Mucosa of rectum (tissue), 2 donors: Measurements from ENCODE around the gene CIROP.

Experiments
- H3K27ac ChIP-seq, 2 donors: one replicate each; pipeline ENCODE4 v1.7.0; 2013; ENCODE audit warnings: inconsistent platforms in 2 of 2, low read depth in 2 of 2, low read length in 2 of 2
- H3K27me3 ChIP-seq, 2 donors: one replicate each; pipeline ENCODE4 v1.7.0; 2013; ENCODE audit warnings: low read length in 2 of 2; ENCODE audit not compliant: control insufficient read depth in 2 of 2, insufficient read depth in 2 of 2
- H3K36me3 ChIP-seq, 2 donors: one replicate each; pipeline ENCODE4 v1.7.0; 2013; ENCODE audit warnings: low read length in 2 of 2; ENCODE audit not compliant: control insufficient read depth in 2 of 2, insufficient read depth in 2 of 2
- H3K4me1 ChIP-seq, 2 donors: one replicate each; pipeline ENCODE4 v1.7.0; 2013; ENCODE audit warnings: low read length in 2 of 2, mild to moderate bottlenecking in 1 of 2; ENCODE audit not compliant: control insufficient read depth in 2 of 2, insufficient read depth in 2 of 2
- H3K4me3 ChIP-seq, 2 donors: one replicate each; pipeline ENCODE4 v1.7.0; 2013; ENCODE audit warnings: low read length in 2 of 2
- H3K9ac ChIP-seq, 2 donors: one replicate each; pipeline ENCODE4 v1.7.0; 2013; ENCODE audit warnings: low read length in 2 of 2, low read depth in 1 of 2, mild to moderate bottlenecking in 1 of 2
- H3K9me3 ChIP-seq, 2 donors: one replicate each; pipeline ENCODE4 v1.7.0; 2013; ENCODE audit warnings: low read length in 2 of 2; ENCODE audit not compliant: control insufficient read depth in 2 of 2
- donor health status: healthy.
- donor health status: Normal muscosa, but diverticular disease.

The CIROP gene

DNA sequence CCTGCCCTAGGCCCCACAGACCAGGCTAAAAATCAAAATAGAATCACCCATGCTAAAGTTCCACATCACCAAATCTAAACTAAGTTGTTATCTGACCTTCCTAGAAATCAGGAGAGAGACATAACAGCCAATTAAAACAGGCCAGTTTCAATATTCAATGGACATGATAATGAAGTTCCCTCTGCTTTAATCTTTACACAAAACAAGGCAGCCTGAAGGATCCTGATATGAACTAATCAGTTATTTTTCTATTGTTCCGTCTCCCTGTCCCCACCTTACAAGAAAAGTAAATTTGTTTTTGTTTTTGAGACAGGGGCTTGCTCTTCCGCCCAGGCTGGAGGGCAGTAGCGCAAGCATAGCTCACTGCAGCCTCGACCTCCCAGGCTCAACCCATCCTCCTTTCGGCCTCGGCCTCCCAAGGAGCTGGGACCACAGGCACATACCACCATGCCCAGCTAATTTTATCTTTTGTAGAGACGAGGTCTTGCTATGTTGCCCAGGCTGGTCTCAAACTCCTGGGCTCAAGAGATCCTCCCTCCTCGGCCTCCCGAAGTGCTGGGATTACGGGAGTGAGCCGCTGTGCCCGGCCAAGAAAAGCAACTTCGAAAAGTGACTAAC is 19.7 kb upstream of the CIROP start:
- peaks cover 4 to 5% of the 10 kb centered on the region in 2 donors for H3K4me1 ChIP-seq
- no peaks in the 10 kb centered on the region for H3K9me3 ChIP-seq
- no peak overlapping the region for H3K9ac ChIP-seq
- no peak overlapping the region for H3K27ac ChIP-seq
- no peaks in the 10 kb centered on the region for H3K27me3 ChIP-seq
- peaks cover 2 to 8% of the 10 kb centered on the region in 2 donors for H3K36me3 ChIP-seq
- no peak overlapping the region for H3K4me3 ChIP-seq

GRCh38 chr14:23123419-23123818 is 18.6 kb upstream of the CIROP start:
- no peak overlapping the region for H3K27ac ChIP-seq

GRCh38 chr14:23122086-23122485 is 17.3 kb upstream of the CIROP start:
- Histone ChIP-seq H3K27ac (no peak overlapping the region), H3K9me3 (no peaks in the 10 kb centered on the region), H3K36me3 (peaks cover 0 to 2% of the 10 kb centered on the region in 2 donors), H3K27me3 (no peaks in the 10 kb centered on the region), H3K4me3 (no peak overlapping the region), H3K9ac (no peak overlapping the region), H3K4me1 (peaks cover 4 to 6% of the 10 kb centered on the region in 2 donors)

More at GRCh38 chr14:23123419-23123818, 18.6 kb upstream of the CIROP start:
- Histone ChIP-seq H3K4me3 (no peak overlapping the region), H3K27me3 (no peaks in the 10 kb centered on the region), H3K4me1 (peaks cover 4 to 6% of the 10 kb centered on the region in 2 donors), H3K9me3 (no peaks in the 10 kb centered on the region), H3K36me3 (peaks cover 2 to 6% of the 10 kb centered on the region in 2 donors), H3K9ac (no peak overlapping the region)

- H3K9ac ChIP-seq, result no peak overlapping the region
- peak overlapping the region in 1 of 2 donors; percentile 10 for H3K4me3 ChIP-seq
- H3K36me3 ChIP-seq, result no peaks in the 10 kb centered on the region
- no peak overlapping the region for H3K27ac ChIP-seq
- no peaks in the 10 kb centered on the region for H3K27me3 ChIP-seq
- H3K9me3 ChIP-seq, result no peaks in the 10 kb centered on the region
- H3K4me1 ChIP-seq, result peaks cover 4 to 6% of the 10 kb centered on the region in 2 donors
Observed at GRCh38 chr14:23121361-23121771, 16.6 kb upstream of the CIROP start.

DNA sequence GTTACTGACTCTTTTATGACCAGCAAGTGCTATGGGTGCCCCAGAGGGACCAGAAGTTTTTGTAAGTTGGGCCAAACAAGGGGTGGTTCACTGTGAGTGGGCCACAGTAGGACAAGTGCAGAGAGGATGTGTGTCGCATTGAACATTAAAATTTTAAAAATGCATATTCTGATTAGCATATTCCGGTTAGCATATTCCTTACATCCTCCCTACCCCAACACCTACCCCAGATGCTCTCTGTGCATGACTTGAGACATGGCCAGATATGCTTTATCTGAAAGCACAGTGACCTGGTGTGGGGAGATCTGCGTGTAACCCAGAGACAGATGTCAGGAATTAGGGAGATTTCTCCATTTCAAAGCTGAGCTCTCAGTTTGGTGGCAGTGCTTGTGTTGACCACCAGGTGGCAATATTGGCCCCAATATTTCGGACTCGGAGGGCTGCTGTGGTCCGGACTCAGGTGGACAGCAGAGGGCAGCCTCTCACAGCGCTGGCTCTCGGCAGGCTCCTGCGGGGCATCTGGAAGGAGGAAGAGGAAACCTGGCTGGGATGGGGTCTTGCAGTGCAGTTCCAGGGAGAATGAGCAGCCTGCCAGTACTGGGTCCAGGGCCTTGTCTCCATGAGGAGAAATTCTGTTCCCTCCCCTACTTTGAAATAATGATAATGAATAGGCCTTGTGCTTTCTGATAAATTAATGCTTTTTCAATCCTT is 15.9 kb upstream of the CIROP start:
- H3K27me3 ChIP-seq, result no peaks in the 10 kb centered on the region

DNA sequence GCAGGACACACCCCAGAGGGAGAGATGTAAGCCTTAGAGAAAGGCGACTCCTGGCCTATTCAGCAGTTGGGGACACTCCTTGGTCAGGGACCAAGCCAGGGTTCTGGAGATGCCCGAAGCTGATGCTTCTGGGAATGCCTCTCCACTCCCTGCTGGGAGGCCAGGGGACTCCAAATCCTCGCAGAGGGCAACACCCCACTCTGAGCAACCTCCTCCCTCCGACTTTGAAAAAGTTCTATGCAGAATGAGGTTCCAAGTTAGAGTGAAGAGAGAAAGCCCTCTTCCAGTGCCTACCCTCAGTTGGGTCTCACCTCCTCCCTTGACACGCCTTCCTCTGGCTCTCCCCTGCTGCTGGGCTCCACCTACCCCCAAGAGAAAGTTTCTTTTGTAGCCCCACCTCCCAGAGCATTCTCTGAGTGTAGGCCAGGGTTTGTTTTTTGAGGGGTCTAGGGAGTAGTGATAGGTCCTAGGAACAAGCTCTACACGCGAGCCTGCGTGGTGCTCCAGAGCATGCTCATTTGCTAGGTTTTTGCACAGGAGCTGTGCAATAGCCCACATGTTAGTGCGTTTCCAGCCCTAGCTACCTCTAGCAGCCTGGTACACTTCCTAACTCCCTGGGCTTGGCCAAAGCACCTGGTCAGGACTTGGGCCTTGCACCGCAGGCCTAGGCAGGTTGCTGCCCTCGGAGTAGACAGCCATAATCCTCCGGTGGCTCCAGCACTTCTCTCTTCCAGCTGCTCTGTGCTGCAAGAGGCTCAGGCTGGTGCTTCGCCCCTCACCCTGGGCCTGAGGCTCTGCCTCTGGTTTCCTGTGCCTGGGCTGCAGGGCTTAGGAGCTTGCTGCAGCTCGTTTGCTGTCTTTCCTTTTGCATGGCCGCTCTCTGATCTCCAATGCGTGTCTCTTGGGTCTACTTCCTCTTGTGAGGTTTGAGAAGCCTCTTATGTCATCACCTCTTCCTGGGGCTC is 14.9 kb upstream of the CIROP start:
- Histone ChIP-seq H3K27ac (peak overlapping the region; percentile 15 to 58), H3K27me3 (peaks cover 0 to 4% of the 10 kb centered on the region in 2 donors), H3K36me3 (no peaks in the 10 kb centered on the region), H3K9me3 (no peaks in the 10 kb centered on the region), H3K4me3 (peak overlapping the region in 1 of 2 donors; percentile 42), H3K9ac (peak overlapping the region in 1 of 2 donors; percentile 14), H3K4me1 (peaks cover 4 to 6% of the 10 kb centered on the region in 2 donors)

More for the DNA sequence above, 15.9 kb upstream of the CIROP start:
- Histone ChIP-seq H3K36me3 (no peaks in the 10 kb centered on the region), H3K4me1 (peaks cover 4 to 6% of the 10 kb centered on the region in 2 donors), H3K9ac (no peak overlapping the region), H3K27ac (peak overlapping the region in 1 of 2 donors; percentile 58), H3K9me3 (no peaks in the 10 kb centered on the region), H3K4me3 (no peak overlapping the region)

- H3K27ac ChIP-seq, result peak within 1 kb of the TSS; percentile 15 to 58
- H3K27me3 ChIP-seq, result peaks cover 0 to 4% of the 10 kb centered on the region in 2 donors
- no peaks in the 10 kb centered on the region for H3K36me3 ChIP-seq
- peak within 1 kb of the TSS in 1 of 2 donors; percentile 14 for H3K9ac ChIP-seq
- peak within 1 kb of the TSS in 1 of 2 donors; percentile 42 for H3K4me3 ChIP-seq
- H3K4me1 ChIP-seq, result peaks cover 4 to 6% of the 10 kb centered on the region in 2 donors
- no peaks in the 10 kb centered on the region for H3K9me3 ChIP-seq
Observed at GRCh38 chr14:23118506-23119362, 13.9 kb upstream of the CIROP start, which contains the start of gene CEBPE. Gene CEBPE, minus strand, starts transcription at chr14:23119255. Its CDS starts 164 bp downstream, at chr14:23119091.

- Histone ChIP-seq H3K27me3 (peaks cover 0 to 4% of the 10 kb centered on the region in 2 donors), H3K9me3 (no peaks in the 10 kb centered on the region), H3K4me3 (no peak overlapping the region), H3K9ac (no peak overlapping the region), H3K4me1 (peaks cover 4 to 6% of the 10 kb centered on the region in 2 donors), H3K36me3 (no peaks in the 10 kb centered on the region), H3K27ac (no peak overlapping the region)
Observed at GRCh38 chr14:23117371-23118020, 12.7 kb upstream of the CIROP start.

GRCh38 chr14:23115918-23116317 is 11.1 kb upstream of the CIROP start:
- Histone ChIP-seq H3K27me3 (peaks cover 5% of the 10 kb centered on the region in 2 donors), H3K4me1 (peaks cover 0 to 6% of the 10 kb centered on the region in 2 donors), H3K27ac (no peak overlapping the region), H3K4me3 (no peak overlapping the region), H3K36me3 (no peaks in the 10 kb centered on the region), H3K9me3 (no peaks in the 10 kb centered on the region), H3K9ac (no peak overlapping the region)
